Measurements from ENCODE around the gene CACYBP.
"Not testable (repeated sequence)": the region's sequence is repeated elsewhere in the genome, so short reads cannot be mapped to it uniquely, and the experiment has no call there.

Gene CACYBP

GRCh38 chr1:175013445-175013844, 13.7 kb downstream of the CACYBP start:
- no peak for DNase-seq (ENCODE audit: low read depth)

DNA sequence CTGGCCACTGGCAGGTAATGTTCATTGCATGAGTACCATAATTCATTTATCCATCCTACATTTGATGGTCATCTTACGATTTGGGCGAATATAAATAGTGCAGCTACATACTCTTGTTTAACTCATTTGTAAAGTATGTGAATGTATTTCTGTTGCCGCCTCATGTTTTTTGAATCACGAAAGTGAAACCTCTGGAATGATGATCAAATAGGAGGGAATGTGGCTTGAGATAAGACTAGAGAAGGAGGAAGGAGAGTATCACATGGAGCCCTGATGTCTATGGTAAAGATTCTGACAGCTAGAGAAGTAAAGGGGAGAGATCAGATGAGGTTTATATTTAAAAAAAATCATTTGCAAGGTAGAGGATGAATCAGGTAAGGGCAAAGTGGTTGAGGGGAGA, 15.5 kb downstream of the CACYBP start:
- no peak for DNase-seq (ENCODE audit: low read depth)

GRCh38 chr1:175019524-175019923, 19.8 kb downstream of the CACYBP start:
- DNase-seq (ENCODE audit: low read depth): no peak

- peak; percentile 96 for DNase-seq (ENCODE audit: low read depth)
Measured at GRCh38 chr1:175023043-175023921, 23.5 kb downstream of the CACYBP start, which contains the start of gene MRPS14. Gene MRPS14, minus strand, starts transcription at chr1:175023425. Its CDS starts 17 bp downstream, at chr1:175023408.

DNA sequence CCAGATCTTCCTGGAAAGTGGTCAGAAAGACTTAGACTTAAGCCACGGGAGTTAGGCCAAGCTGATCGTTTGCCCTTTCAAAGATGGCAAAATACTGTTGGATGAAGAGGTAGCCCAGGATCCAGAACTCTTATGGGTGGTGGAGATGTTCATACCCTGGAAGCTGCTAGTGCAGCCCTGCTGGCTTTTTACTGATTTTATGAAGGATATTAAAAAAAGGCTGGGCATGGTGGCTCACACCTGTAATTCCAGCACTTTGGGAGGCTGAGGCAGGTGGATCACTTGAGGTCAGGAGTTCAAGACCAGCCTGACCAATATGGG, 24.1 kb downstream of the CACYBP start:
- DNase-seq (ENCODE audit: low read depth): not testable (repeated sequence)

DNA sequence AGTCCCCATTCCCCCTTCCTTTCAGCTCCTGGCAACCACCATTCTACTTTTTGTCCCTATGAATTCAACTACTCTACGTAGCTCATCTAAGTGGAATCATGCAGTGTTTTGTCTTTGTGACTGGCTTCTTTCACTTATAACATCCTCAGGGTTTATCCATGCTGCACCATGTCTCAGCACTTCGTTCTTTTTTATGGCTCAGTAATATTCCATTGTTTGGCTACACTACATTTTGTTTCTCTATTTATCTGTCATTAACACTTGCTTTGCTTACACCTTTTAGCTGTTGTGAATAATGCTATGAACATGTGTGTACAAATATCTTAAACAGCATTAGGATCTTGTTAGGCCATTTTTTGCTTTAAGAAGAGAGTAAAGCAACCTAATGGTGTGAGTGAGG, 25.0 kb downstream of the CACYBP start:
- DNase-seq (ENCODE audit: low read depth): no peak

DNA sequence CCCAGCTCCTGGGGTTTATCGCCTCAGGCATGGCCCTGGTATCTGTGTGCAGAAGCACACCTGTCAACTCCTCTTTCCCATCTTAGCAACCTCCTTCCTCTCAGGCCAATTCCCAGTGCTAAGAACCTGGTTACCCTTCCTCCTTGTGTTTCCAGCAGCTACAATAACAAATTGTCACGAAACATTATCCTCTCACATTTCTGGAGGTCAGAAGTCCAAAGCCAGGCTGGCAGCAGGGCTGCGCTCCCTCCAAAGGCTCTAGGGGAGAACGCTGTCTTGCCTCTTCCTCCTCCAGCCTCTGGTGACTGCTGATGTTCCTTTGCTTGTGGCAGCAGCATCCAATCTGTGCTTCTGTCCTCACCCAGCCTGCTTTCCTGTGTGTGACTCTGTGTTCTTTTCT, 34.2 kb downstream of the CACYBP start:
- no peak for DNase-seq (ENCODE audit: low read depth)

GRCh38 chr1:175034775-175035174, 35.0 kb downstream of the CACYBP start:
- no peak for DNase-seq (ENCODE audit: low read depth)

GRCh38 chr1:175035865-175036264, 36.1 kb downstream of the CACYBP start:
- DNase-seq (ENCODE audit: low read depth): no peak

- no peak for DNase-seq (ENCODE audit: low read depth)
Measured at GRCh38 chr1:175036476-175036875, 36.7 kb downstream of the CACYBP start.

GRCh38 chr1:175037416-175037815, 37.7 kb downstream of the CACYBP start:
- DNase-seq (ENCODE audit: low read depth): no peak

- no peak for DNase-seq (ENCODE audit: low read depth)
Measured at GRCh38 chr1:175040324-175040879, 40.7 kb downstream of the CACYBP start.

GRCh38 chr1:175042650-175043049, 42.9 kb downstream of the CACYBP start:
- DNase-seq (ENCODE audit: low read depth): no peak

GRCh38 chr1:175043824-175044223, 44.1 kb downstream of the CACYBP start:
- no peak for DNase-seq (ENCODE audit: low read depth)

DNA sequence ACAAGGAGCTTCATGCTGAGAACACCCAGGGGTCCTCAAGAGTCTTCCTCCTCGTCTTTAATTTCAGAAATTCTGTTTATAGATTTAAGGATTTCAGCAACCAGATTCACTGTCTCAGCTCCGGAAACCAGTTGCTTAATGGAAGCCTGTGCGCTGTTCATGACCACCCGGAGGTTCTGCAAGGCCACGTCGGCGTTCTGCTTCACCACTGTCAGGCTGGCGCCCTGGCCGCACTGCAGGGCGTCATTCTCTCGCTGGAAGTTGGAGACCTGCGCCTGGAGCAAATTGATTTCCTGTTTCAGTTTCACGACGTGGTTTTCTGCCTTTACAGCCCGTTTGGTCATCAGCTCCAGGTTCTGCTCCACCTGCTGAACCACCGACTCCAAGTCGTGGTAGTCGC, 44.8 kb downstream of the CACYBP start:
- DNase-seq (ENCODE audit: low read depth): not testable (repeated sequence)

- no peak for DNase-seq (ENCODE audit: low read depth)
Measured at GRCh38 chr1:175045097-175045496, 45.4 kb downstream of the CACYBP start.

GRCh38 chr1:175045519-175045918, 45.8 kb downstream of the CACYBP start:
- DNase-seq (ENCODE audit: low read depth): no peak

GRCh38 chr1:175050992-175051391, 51.2 kb downstream of the CACYBP start:
- DNase-seq (ENCODE audit: low read depth): no peak

GRCh38 chr1:175054736-175055135, 55.0 kb downstream of the CACYBP start:
- no peak for DNase-seq (ENCODE audit: low read depth)
